GM12878 (cell line): ENCODE data around the gene ADAP1. TPM values are rescaled to one million over a fixed set of nuclear protein-coding genes. Genes with fewer than 3 reads are reported as not detected.

Source experiments
- ATAC-seq: fragments of 200-7000 bp; cut with Tn5 transposase; 3 replicates; pipeline ENCODE4 v1.9.1; 2020; ENCODE audit warnings: mild to moderate bottlenecking, moderate library complexity
- BruUV-seq: library from RNA; stranded (reverse); fragments of 400-500 nt; replicated peaks from 2 replicates; lab custom pipeline; 2021; lab: Mats Ljungman, UMichigan
- CTCF ChIA-PET: fragments of 300-600 bp; sonication (Branson Sonifier 250); formaldehyde crosslinking; extraction: SDS; loops from one replicate; lab custom pipeline; 2021; ENCODE audit warnings: inconsistent platforms; lab: Yijun Ruan, JAX
- POLR2A ChIA-PET: fragments of 350-600 bp; formaldehyde crosslinking; extraction: SDS; loops from one replicate; lab custom pipeline; 2021; ENCODE audit warnings: inconsistent platforms; lab: Charles Lee
- RAD21 ChIA-PET: fragments of 300-600 bp; sonication (Branson Sonifier 250); formaldehyde crosslinking; loops from one replicate; lab custom pipeline; 2023; ENCODE audit warnings: antibody characterized with exemption; ENCODE audit not compliant: unreplicated experiment; lab: Charles Lee
- SMC1A ChIA-PET: fragments of 300-600 bp; sonication (Branson Sonifier 250); formaldehyde crosslinking; loops from one replicate; lab custom pipeline; 2023; ENCODE audit not compliant: unreplicated experiment, uncharacterized antibody; lab: Charles Lee
- DNase-seq: peaks from one replicate; pipeline ENCODE4 v3.0.0-alpha.2; 2011; ENCODE audit warnings: low read depth, low spot score
- FAIRE-seq: peaks from 3 replicates; lab custom pipeline; 2011; peaks lifted over from hg19 to GRCh38; lab: Jason Lieb, UNC
- H2AFZ ChIP-seq: 2 replicates; pipeline ENCODE4 v1.6.0; 2011; ENCODE audit warnings: low read depth, low read length, control low read depth; ENCODE audit not compliant: control insufficient read depth
- H3K27ac ChIP-seq: 2 replicates; pipeline ENCODE4 v1.5.1; 2011; ENCODE audit warnings: control low read depth; ENCODE audit not compliant: control insufficient read depth, insufficient read depth
- H3K27me3 ChIP-seq, 2 experiments: replicated peaks in 1 of 2; 2 replicates each; pipeline versions ENCODE4 v1.6.0 to v1.6.1; 2011; ENCODE audit warnings: low read length in 1 of 2; ENCODE audit not compliant: control insufficient read depth in 2 of 2, insufficient read depth in 2 of 2
- H3K36me3 ChIP-seq, 2 experiments: 2 replicates each; pipeline ENCODE4 v1.5.1; 2011; ENCODE audit warnings: low read length in 1 of 2; ENCODE audit not compliant: control insufficient read depth in 2 of 2, insufficient read depth in 2 of 2
- H3K4me1 ChIP-seq: 2 replicates; pipeline ENCODE4 v1.6.1; 2011; ENCODE audit warnings: mild to moderate bottlenecking, low read length, moderate library complexity, mixed read lengths; ENCODE audit not compliant: control insufficient read depth, insufficient read depth
- H3K4me2 ChIP-seq: 2 replicates; pipeline ENCODE4 v1.6.0; 2011; ENCODE audit warnings: control low read depth; ENCODE audit not compliant: control insufficient read depth, insufficient read depth
- H3K4me3 ChIP-seq: fragments of 200-600 bp; sonication (generic); 2 replicates; pipeline ENCODE4 v1.5.1; 2016
- H3K79me2 ChIP-seq: 2 replicates; pipeline ENCODE4 v1.6.0; 2011; ENCODE audit warnings: low read length; ENCODE audit not compliant: control insufficient read depth, insufficient read depth
- H3K9ac ChIP-seq: 2 replicates; pipeline ENCODE4 v1.8.0; 2011; ENCODE audit warnings: low read length, control low read depth, mixed read lengths; ENCODE audit not compliant: control insufficient read depth, insufficient read depth
- H3K9me3 ChIP-seq: replicated peaks from 3 replicates; pipeline ENCODE4 v1.5.1; 2011; ENCODE audit warnings: mild to moderate bottlenecking, low read length; ENCODE audit not compliant: control insufficient read depth, insufficient read depth
- H4K20me1 ChIP-seq: 2 replicates; pipeline ENCODE4 v1.6.0; 2011; ENCODE audit not compliant: control insufficient read depth, insufficient read depth
- POLR2A ChIP-seq: IDR thresholded peaks from 2 replicates; pipeline ENCODE4 v1.6.1; 2011; ENCODE audit warnings: low read depth, mild to moderate bottlenecking, low read length
- POLR2AphosphoS5 ChIP-seq: IDR thresholded peaks from 2 replicates; pipeline ENCODE4 v1.6.1; 2011; ENCODE audit warnings: mild to moderate bottlenecking, low read length, inconsistent platforms
- SUPT20H ChIP-seq: IDR thresholded peaks from 2 replicates; pipeline ENCODE4 v1.6.1; 2011; ENCODE audit warnings: low read depth, mild to moderate bottlenecking, low read length, moderate library complexity, borderline replicate concordance; ENCODE audit not compliant: control insufficient read depth
- WGBS: methylation state at CpG from one replicate; pipeline ENCODE4 v1.1.6; 2016; ENCODE audit warnings: low lambda C conversion rate; ENCODE audit not compliant: insufficient replicate concordance, insufficient coverage; ENCODE audit errors: missing lambda C conversion rate; 5-methylcytosine and 5-hydroxymethylcytosine counted together
- in situ Hi-C: fragments of 300-500 bp; cut with MboI; formaldehyde crosslinking; loops from 9 replicates; pipeline ENCODE4 v1.14.3; 2018; ENCODE audit warnings: mixed read lengths
- intact Hi-C: fragments of 100-400 bp; cut with micrococcal nuclease; formaldehyde crosslinking; loops from one replicate; pipeline ENCODE4 v1.14.2; 2022; ENCODE audit not compliant: unreplicated experiment
- polyA plus RNA-seq, 11 experiments: library from polyadenylated mRNA; depleted of rRNA in 4 of 11; unstranded in 6 of 11; stranded (reverse) in 5 of 11; fragments of >200 nt; fragmentation: Nextera tagmentation in 4 of 11; fragmentation: Illumina TruSeq in 1 of 11; extraction: Ambion mirVana in 4 of 11; extraction: Trizol in 1 of 11; gene quantifications; 1 replicate in 1 of 11; 2 replicates in 10 of 11; pipeline versions ENCODE4 v1.2.1 to v1.2.3, GENCODE V29; 2011 to 2016; ENCODE audit warnings: inconsistent platforms in 2 of 11, missing spikeins in 2 of 11, low read depth in 1 of 11
- total RNA-seq, 4 experiments: library from RNA; depleted of rRNA in 3 of 4; stranded (reverse); fragments of >200 nt in 3 of 4; fragmentation: Illumina TruSeq in 1 of 4; extraction: Trizol in 1 of 4; gene quantifications; 2 replicates each; pipeline versions ENCODE4 v1.2.1 to v1.2.3, GENCODE V29; 2013 to 2021
- TF ChIP-seq, protein P1 (sequence below): fragments of 450-650 bp; IDR thresholded peaks from 2 replicates; pipeline ENCODE4 v1.6.1; 2018; ENCODE audit warnings: borderline replicate concordance, mild to moderate bottlenecking; ENCODE audit not compliant: partially characterized antibody
- TF ChIP-seq, protein P2 (sequence below): IDR thresholded peaks from 2 replicates; pipeline ENCODE4 v1.6.1; 2011; ENCODE audit warnings: low read depth, low read length, improper control_type of control experiment, borderline replicate concordance
- TF ChIP-seq, protein P3 (sequence below): fragments of 450-650 bp; conservative IDR thresholded peaks from 2 replicates; pipeline ENCODE4 v1.6.1; 2017; ENCODE audit warnings: mild to moderate bottlenecking, moderate library complexity

The ADAP1 gene
- total and polyA plus RNA-seq, 10 of the 15 experiments (the other 5 are each of a cell fraction or from before 2014, with no cell fraction given), result 0.22 to 44.2 (median 22.0) TPM; not detected in 1

DNA sequence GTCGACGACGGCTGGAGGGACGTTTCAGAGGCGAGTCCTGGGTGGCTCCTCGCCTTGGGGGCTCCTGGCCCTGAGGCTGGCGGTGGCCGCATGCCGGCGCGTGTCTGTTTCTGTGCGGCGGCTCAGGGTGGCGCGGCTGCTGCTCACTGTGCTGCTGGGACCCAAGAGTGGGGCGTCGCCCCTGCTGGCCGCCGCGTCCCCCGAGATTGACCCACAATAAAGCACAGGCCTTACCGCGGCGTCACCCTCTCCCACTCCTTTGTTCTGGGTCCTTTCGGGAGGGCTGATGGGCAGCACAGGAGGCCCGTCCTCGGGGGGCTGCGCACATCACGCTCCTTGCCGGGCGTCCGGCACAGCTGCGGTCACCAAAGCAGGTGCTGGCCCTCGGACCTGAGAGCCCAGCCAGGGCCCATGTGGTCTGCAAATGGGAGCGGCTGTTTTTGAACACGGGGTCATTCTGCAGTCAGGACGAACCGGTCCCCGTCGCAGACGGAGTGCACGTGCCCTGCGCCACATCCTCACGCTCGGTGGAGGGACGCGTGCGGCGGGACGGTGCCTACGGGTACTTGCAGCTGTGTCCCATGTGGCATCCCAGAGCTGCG lies 58.9 kb downstream of the ADAP1 start:
- RAD21 ChIA-PET, result no interaction called here
- POLR2A ChIA-PET, result no interaction called here
- in situ Hi-C loops, result no loop called here
- TF ChIP-seq, protein P1, sequence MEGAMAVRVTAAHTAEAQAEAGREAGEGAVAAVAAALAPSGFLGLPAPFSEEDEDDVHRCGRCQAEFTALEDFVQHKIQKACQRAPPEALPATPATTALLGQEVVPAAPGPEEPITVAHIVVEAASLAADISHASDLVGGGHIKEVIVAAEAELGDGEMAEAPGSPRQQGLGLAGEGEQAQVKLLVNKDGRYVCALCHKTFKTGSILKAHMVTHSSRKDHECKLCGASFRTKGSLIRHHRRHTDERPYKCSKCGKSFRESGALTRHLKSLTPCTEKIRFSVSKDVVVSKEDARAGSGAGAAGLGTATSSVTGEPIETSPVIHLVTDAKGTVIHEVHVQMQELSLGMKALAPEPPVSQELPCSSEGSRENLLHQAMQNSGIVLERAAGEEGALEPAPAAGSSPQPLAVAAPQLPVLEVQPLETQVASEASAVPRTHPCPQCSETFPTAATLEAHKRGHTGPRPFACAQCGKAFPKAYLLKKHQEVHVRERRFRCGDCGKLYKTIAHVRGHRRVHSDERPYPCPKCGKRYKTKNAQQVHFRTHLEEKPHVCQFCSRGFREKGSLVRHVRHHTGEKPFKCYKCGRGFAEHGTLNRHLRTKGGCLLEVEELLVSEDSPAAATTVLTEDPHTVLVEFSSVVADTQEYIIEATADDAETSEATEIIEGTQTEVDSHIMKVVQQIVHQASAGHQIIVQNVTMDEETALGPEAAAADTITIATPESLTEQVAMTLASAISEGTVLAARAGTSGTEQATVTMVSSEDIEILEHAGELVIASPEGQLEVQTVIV, result no peak
- TF ChIP-seq SUPT20H (no peak), POLR2A (peak; percentile 40), POLR2AphosphoS5 (0 out of 2 replicates have a peak, but pooled peaks have one; percentile 23)
- TF ChIP-seq, protein P2, sequence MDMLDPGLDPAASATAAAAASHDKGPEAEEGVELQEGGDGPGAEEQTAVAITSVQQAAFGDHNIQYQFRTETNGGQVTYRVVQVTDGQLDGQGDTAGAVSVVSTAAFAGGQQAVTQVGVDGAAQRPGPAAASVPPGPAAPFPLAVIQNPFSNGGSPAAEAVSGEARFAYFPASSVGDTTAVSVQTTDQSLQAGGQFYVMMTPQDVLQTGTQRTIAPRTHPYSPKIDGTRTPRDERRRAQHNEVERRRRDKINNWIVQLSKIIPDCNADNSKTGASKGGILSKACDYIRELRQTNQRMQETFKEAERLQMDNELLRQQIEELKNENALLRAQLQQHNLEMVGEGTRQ, result no peak
- TF ChIP-seq, protein P3, sequence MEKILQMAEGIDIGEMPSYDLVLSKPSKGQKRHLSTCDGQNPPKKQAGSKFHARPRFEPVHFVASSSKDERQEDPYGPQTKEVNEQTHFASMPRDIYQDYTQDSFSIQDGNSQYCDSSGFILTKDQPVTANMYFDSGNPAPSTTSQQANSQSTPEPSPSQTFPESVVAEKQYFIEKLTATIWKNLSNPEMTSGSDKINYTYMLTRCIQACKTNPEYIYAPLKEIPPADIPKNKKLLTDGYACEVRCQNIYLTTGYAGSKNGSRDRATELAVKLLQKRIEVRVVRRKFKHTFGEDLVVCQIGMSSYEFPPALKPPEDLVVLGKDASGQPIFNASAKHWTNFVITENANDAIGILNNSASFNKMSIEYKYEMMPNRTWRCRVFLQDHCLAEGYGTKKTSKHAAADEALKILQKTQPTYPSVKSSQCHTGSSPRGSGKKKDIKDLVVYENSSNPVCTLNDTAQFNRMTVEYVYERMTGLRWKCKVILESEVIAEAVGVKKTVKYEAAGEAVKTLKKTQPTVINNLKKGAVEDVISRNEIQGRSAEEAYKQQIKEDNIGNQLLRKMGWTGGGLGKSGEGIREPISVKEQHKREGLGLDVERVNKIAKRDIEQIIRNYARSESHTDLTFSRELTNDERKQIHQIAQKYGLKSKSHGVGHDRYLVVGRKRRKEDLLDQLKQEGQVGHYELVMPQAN, result no peak
- TF ChIP-seq, all 136 proteins: peak for 2
- Histone ChIP-seq H3K4me1 (no peaks in the 10 kb centered on the region), H2AFZ (no peak overlapping the region), H4K20me1 (no peaks in the 10 kb centered on the region), H3K9me3 (no peaks in the 10 kb centered on the region; the same call in 2 of the 3 replicates), H3K4me2 (no peak overlapping the region), H3K79me2 (no peaks in the 10 kb centered on the region), H3K27ac (no peak overlapping the region), H3K4me3 (no peak overlapping the region), H3K9ac (no peak overlapping the region), H3K27me3 (no peaks in the 10 kb centered on the region), H3K36me3 (peaks cover 7 to 65% of the 10 kb centered on the region in 2 experiments; a peak in 3 of 4 replicates)
- no peak for ATAC-seq
- 99% methylated on average over 50 of the region's 52 CpGs for whole genome bisulfite sequencing
- no TSS peak for BruUV-seq
- intact Hi-C loops, result no loop called here
- DNase-seq, result no peak
- SMC1A ChIA-PET, result no interaction called here
- FAIRE-seq, result no peak
- CTCF ChIA-PET, result no interaction called here
